Measurements from ENCODE around the gene TPCN2.

- TF ChIP-seq CTCF (conservative IDR thresholded peaks at IDR 0.05; ENCODE audit: low read depth, low read length) (no peak), EZH2 (IDR thresholded peaks at IDR 0.05; ENCODE audit: borderline replicate concordance, low read depth, low read length, poor library complexity, severe bottlenecking) (no peak)
Observed at GRCh38 chr11:69148377-69148762, 99.6 kb downstream of the TPCN2 start.

Measured in A673 (cell line).